GM21390 (cell line): ENCODE data around the gene FBXL19.

ENCODE experiments used
- ATAC-seq: cut with Tn5 transposase; IDR thresholded peaks from one replicate; pipeline ENCODE4 v1.9.1; 2021; ENCODE audit not compliant: unreplicated experiment

FBXL19 gene

GRCh38 chr16:30963925-30964511 is 40.6 kb downstream of the FBXL19 start:
- no peak for ATAC-seq

GRCh38 chr16:30964574-30965226 is 41.3 kb downstream of the FBXL19 start:
- ATAC-seq: no peak

- no peak for ATAC-seq
These were observed 42.1 kb downstream of the FBXL19 start for GRCh38 chr16:30965436-30965835.

GRCh38 chr16:30966033-30966619 is 42.8 kb downstream of the FBXL19 start:
- no peak for ATAC-seq

- ATAC-seq: no peak
These were observed 44.4 kb downstream of the FBXL19 start for GRCh38 chr16:30967795-30968194.

- ATAC-seq: no peak
These were observed 46.0 kb downstream of the FBXL19 start for GRCh38 chr16:30969246-30969842.

- ATAC-seq: no peak
These were observed 47.9 kb downstream of the FBXL19 start for GRCh38 chr16:30971298-30971697.

GRCh38 chr16:30972872-30973271 is 49.5 kb downstream of the FBXL19 start:
- no peak for ATAC-seq

- no peak for ATAC-seq
These were observed 51.0 kb downstream of the FBXL19 start for GRCh38 chr16:30974348-30974747.

- no peak for ATAC-seq
These were observed 53.1 kb downstream of the FBXL19 start for GRCh38 chr16:30976486-30976885.

GRCh38 chr16:30977502-30977901 is 54.1 kb downstream of the FBXL19 start:
- ATAC-seq: no peak

- ATAC-seq: no peak
These were observed 56.0 kb downstream of the FBXL19 start for GRCh38 chr16:30979170-30980022.

GRCh38 chr16:30980023-30980371 is 56.6 kb downstream of the FBXL19 start:
- ATAC-seq: no peak

GRCh38 chr16:30980434-30980833 is 57.1 kb downstream of the FBXL19 start:
- ATAC-seq: no peak

- no peak for ATAC-seq
These were observed 57.6 kb downstream of the FBXL19 start for GRCh38 chr16:30980959-30981358.

- ATAC-seq: no peak
These were observed 59.3 kb downstream of the FBXL19 start for GRCh38 chr16:30982548-30983288.

- ATAC-seq: no peak
These were observed 60.0 kb downstream of the FBXL19 start for GRCh38 chr16:30983289-30983889.

GRCh38 chr16:30983898-30984610 is 60.7 kb downstream of the FBXL19 start:
- no peak for ATAC-seq

- no peak for ATAC-seq
These were observed 61.5 kb downstream of the FBXL19 start, which contains the start of gene HSD3B7 for GRCh38 chr16:30984669-30985400. TSS of gene HSD3B7 (plus strand) at chr16:30985207. CDS start at chr16:30985659, 452 bp downstream.
